ENCODE measurements around the gene LDLRAD2. TPM values are rescaled to one million over a fixed set of nuclear protein-coding genes. Genes with fewer than 3 reads are reported as not detected.

The LDLRAD2 gene
- polyA plus RNA-seq, 1 of the 3 experiments (the other 2 are of a cell fraction), result 0.02 TPM

DNA sequence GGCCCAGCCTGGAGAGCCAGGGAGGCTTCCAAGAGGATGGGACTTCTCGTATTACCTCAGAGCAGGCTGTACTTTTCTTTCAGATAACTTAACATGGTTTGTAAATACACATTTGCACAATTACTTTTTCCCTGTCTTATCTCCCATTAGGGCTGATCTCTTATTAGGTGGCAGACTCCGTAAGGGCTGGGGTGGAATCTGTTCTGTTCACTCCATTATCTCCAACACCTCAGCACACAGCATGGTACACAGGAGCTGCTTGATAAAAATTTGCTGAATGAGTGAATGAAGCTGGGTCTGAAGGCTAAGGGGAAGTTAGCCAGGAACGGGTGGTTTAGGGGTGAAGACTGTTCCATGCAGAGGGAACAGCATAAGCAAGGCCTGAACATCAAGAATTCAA lies 48.9 kb downstream of the LDLRAD2 start:
- no peak overlapping the region for H3K4me2 ChIP-seq
- H3K27ac ChIP-seq (ENCODE audit: low read depth in 2 of 2, low read length in 1 of 2), result no peak overlapping the region
- no peak overlapping the region for H3K4me3 ChIP-seq (ENCODE audit: low read depth in 2 of 2, low read length in 1 of 2)
- H3K9me2 ChIP-seq, result no peaks in the 10 kb centered on the region
- no peaks in the 10 kb centered on the region for H3K27me3 ChIP-seq (ENCODE audit: insufficient read depth)
- no peak for DNase-seq
- H3K9me3 ChIP-seq, result no peaks in the 10 kb centered on the region
- TF ChIP-seq EP300 (IDR thresholded peaks at IDR 0.05; ENCODE audit: borderline replicate concordance in 1 of 2, low read depth in 1 of 2, low read length in 1 of 2) (no peak), POLR2AphosphoS5 (IDR thresholded peaks at IDR 0.05; ENCODE audit: low read depth, low read length) (no peak), GATA2 (CRISPR knock-in tag; IDR thresholded peaks at IDR 0.05) (no peak), RCOR1 (IDR thresholded peaks at IDR 0.05; ENCODE audit: low read length) (no peak)
- H2AFZ ChIP-seq (ENCODE audit: low read depth), result no peak overlapping the region
- H4K20me1 ChIP-seq (ENCODE audit: insufficient read depth), result peaks cover 4% of the 10 kb centered on the region; the same call in 1 of the 2 replicates
- H3K4me1 ChIP-seq (ENCODE audit: control insufficient read depth in 1 of 2, insufficient read depth in 2 of 2, low read depth in 1 of 2, low read length in 1 of 2), result peaks cover 0 to 7% of the 10 kb centered on the region in 2 experiments; a peak in 1 of 4 replicates
- H3K9ac ChIP-seq, result no peak overlapping the region
- H3K36me3 ChIP-seq (replicated peaks in 1 of 2; ENCODE audit: control insufficient read depth in 1 of 2, insufficient read depth in 2 of 2, low read length in 1 of 2), result peaks cover 8 to 20% of the 10 kb centered on the region in 2 experiments
- WGBS (ENCODE audit: low lambda C conversion rate), result 100% methylated on average over 3 of the region's 3 CpGs
- no peaks in the 10 kb centered on the region for H3K79me2 ChIP-seq (ENCODE audit: insufficient read depth)
- ChIA-PET CTCF (no interaction called here), POLR2A (no interaction called here)
- H3F3A ChIP-seq (replicated peaks; ENCODE audit: insufficient read depth), result peaks cover 9% of the 10 kb centered on the region

DNA sequence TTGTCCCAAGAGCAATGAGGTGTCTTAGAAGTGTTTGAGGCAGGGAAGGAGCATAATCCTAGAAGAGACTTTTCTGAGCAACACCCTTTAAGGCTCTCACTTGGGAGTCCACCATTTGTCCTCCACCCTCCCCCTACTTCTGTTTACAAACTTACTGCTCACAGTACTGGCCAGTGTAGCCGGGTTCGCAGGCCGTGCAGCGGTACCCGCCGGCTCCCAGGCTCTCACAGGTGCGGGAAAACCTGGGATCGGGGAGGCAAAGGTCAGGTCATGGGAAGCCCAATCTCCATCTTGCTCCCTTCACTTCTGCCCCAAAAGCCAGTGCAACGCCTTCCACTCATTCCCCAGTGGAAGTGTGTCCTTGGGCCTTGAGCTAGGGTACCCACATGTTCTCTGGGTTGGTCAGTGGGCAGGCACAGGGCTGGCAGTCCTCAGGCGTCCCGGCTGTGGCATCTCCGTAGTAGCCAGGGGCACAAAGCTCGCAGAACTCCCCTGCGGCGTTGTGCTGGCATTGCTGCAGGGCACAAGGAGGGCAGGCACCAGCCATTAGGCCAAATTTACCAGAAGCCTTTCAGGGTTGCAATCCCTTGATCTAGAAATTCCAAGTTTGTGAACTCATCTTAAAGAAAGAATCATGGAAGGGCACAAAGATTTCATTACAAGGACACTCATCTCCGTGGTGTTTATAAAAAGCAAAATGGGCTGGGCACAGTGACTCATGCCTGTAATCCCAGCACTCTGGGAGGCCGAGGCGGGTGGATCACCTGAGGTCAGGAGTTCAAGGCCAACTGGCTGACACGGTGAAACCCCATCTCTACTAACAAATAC lies 49.8 kb downstream of the LDLRAD2 start:
- Histone ChIP-seq H3F3A (replicated peaks; ENCODE audit: insufficient read depth) (peaks cover 9% of the 10 kb centered on the region), H3K27me3 (ENCODE audit: insufficient read depth) (no peaks in the 10 kb centered on the region), H4K20me1 (ENCODE audit: insufficient read depth) (peaks cover 4% of the 10 kb centered on the region; the same call in 1 of the 2 replicates), H3K36me3 (replicated peaks in 1 of 2; ENCODE audit: control insufficient read depth in 1 of 2, insufficient read depth in 2 of 2, low read length in 1 of 2) (peaks cover 8 to 24% of the 10 kb centered on the region in 2 experiments), H2AFZ (ENCODE audit: low read depth) (no peak overlapping the region), H3K27ac (ENCODE audit: low read depth in 2 of 2, low read length in 1 of 2) (peak overlapping the region in 1 of 2 experiments; percentile 72; a peak in 2 of 4 replicates), H3K4me1 (ENCODE audit: control insufficient read depth in 1 of 2, insufficient read depth in 2 of 2, low read depth in 1 of 2, low read length in 1 of 2) (peaks cover 0 to 7% of the 10 kb centered on the region in 2 experiments; a peak in 1 of 4 replicates), H3K79me2 (ENCODE audit: insufficient read depth) (no peaks in the 10 kb centered on the region), H3K9me2 (no peaks in the 10 kb centered on the region), H3K4me2 (peak overlapping the region; percentile 45; the same call in 1 of the 2 replicates), H3K9me3 (no peaks in the 10 kb centered on the region), H3K9ac (no peak overlapping the region), H3K4me3 (ENCODE audit: low read depth in 2 of 2, low read length in 1 of 2) (no peak overlapping the region)
- ChIA-PET CTCF (no interaction called here), POLR2A (no interaction called here)
- 78% methylated on average over 18 of the region's 19 CpGs for WGBS (ENCODE audit: low lambda C conversion rate)
- DNase-seq, result no peak
- TF ChIP-seq EP300 (IDR thresholded peaks at IDR 0.05; ENCODE audit: borderline replicate concordance in 1 of 2, low read depth in 1 of 2, low read length in 1 of 2) (peak in 1 of 2 experiments; percentile 11; a peak in 1 of 4 replicates), FOSL2 (IDR thresholded peaks at IDR 0.05; ENCODE audit: borderline replicate concordance, low read depth) (peak; percentile 79; the same call in 1 of the 2 replicates), RCOR1 (IDR thresholded peaks at IDR 0.05; ENCODE audit: low read length) (no peak), SMC3 (IDR thresholded peaks at IDR 0.05; ENCODE audit: low read depth, low read length) (no peak), RXRA (IDR thresholded peaks at IDR 0.05; ENCODE audit: borderline replicate concordance, low read depth) (peak; percentile 97), FOXJ3 (CRISPR knock-in tag; IDR thresholded peaks at IDR 0.05) (no peak), SIN3A (IDR thresholded peaks at IDR 0.05; ENCODE audit: borderline replicate concordance, low read depth, low read length) (no peak), MEF2A (IDR thresholded peaks at IDR 0.05; ENCODE audit: borderline replicate concordance, low read depth) (no peak; the same call in 1 of the 2 replicates), RAD21 (IDR thresholded peaks at IDR 0.05; ENCODE audit: low read length) (no peak), CTCF (IDR thresholded peaks at IDR 0.05) (no peak), NFIC (IDR thresholded peaks at IDR 0.05; ENCODE audit: borderline replicate concordance) (no peak), YY1 (IDR thresholded peaks at IDR 0.05; ENCODE audit: low read depth) (0 out of 2 replicates have a peak, but pooled peaks have one; percentile 17)
- TF ChIP-seq, protein P1, sequence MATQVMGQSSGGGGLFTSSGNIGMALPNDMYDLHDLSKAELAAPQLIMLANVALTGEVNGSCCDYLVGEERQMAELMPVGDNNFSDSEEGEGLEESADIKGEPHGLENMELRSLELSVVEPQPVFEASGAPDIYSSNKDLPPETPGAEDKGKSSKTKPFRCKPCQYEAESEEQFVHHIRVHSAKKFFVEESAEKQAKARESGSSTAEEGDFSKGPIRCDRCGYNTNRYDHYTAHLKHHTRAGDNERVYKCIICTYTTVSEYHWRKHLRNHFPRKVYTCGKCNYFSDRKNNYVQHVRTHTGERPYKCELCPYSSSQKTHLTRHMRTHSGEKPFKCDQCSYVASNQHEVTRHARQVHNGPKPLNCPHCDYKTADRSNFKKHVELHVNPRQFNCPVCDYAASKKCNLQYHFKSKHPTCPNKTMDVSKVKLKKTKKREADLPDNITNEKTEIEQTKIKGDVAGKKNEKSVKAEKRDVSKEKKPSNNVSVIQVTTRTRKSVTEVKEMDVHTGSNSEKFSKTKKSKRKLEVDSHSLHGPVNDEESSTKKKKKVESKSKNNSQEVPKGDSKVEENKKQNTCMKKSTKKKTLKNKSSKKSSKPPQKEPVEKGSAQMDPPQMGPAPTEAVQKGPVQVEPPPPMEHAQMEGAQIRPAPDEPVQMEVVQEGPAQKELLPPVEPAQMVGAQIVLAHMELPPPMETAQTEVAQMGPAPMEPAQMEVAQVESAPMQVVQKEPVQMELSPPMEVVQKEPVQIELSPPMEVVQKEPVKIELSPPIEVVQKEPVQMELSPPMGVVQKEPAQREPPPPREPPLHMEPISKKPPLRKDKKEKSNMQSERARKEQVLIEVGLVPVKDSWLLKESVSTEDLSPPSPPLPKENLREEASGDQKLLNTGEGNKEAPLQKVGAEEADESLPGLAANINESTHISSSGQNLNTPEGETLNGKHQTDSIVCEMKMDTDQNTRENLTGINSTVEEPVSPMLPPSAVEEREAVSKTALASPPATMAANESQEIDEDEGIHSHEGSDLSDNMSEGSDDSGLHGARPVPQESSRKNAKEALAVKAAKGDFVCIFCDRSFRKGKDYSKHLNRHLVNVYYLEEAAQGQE (IDR thresholded peaks at IDR 0.05; ENCODE audit: low read depth, low read length), result no peak
- TF ChIP-seq, protein P2, sequence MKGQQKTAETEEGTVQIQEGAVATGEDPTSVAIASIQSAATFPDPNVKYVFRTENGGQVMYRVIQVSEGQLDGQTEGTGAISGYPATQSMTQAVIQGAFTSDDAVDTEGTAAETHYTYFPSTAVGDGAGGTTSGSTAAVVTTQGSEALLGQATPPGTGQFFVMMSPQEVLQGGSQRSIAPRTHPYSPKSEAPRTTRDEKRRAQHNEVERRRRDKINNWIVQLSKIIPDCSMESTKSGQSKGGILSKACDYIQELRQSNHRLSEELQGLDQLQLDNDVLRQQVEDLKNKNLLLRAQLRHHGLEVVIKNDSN (IDR thresholded peaks at IDR 0.05; ENCODE audit: borderline replicate concordance, low read depth), result no peak
- TF ChIP-seq, protein P3, sequence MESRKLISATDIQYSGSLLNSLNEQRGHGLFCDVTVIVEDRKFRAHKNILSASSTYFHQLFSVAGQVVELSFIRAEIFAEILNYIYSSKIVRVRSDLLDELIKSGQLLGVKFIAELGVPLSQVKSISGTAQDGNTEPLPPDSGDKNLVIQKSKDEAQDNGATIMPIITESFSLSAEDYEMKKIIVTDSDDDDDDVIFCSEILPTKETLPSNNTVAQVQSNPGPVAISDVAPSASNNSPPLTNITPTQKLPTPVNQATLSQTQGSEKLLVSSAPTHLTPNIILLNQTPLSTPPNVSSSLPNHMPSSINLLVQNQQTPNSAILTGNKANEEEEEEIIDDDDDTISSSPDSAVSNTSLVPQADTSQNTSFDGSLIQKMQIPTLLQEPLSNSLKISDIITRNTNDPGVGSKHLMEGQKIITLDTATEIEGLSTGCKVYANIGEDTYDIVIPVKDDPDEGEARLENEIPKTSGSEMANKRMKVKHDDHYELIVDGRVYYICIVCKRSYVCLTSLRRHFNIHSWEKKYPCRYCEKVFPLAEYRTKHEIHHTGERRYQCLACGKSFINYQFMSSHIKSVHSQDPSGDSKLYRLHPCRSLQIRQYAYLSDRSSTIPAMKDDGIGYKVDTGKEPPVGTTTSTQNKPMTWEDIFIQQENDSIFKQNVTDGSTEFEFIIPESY (IDR thresholded peaks at IDR 0.05; ENCODE audit: borderline replicate concordance, low read depth), result no peak

Measured in SK-N-SH (cell line).